ENCODE data around the gene ANKEF1.
"Not testable (repeated sequence)": the region's sequence is repeated elsewhere in the genome, so short reads cannot be mapped to it uniquely, and the experiment has no call there.

- TF ChIP-seq POLR2AphosphoS5 (IDR thresholded peaks at IDR 0.05; ENCODE audit: low read depth); CTCF (conservative IDR thresholded peaks at IDR 0.05; ENCODE audit: low read depth in 2 of 2): not testable (repeated sequence)
Measured at GRCh38 chr20:10032269-10032668, 2.5 kb upstream of the ANKEF1 start.
